Activated effector memory CD4-positive, alpha-beta T cell treated with anti-CD3 and anti-CD28 coated beads, Interleukin-2, amount 50 U/mL, for 16 hours (primary cell): Measurements from ENCODE around the gene IL34.

ENCODE experiments used
- DNase-seq: peaks from one replicate; pipeline ENCODE4 v3.0.0-alpha.2; 2020

The IL34 gene

GRCh38 chr16:70703835-70704381 is 57.5 kb downstream of the IL34 start:
- no peak for DNase-seq

GRCh38 chr16:70704586-70704985 is 58.2 kb downstream of the IL34 start:
- DNase-seq, result no peak

- DNase-seq, result no peak
Measured at GRCh38 chr16:70705056-70705455, 58.7 kb downstream of the IL34 start.

- DNase-seq, result no peak
Measured at GRCh38 chr16:70706948-70707465, 60.6 kb downstream of the IL34 start.

- DNase-seq, result no peak
Measured at GRCh38 chr16:70708366-70709246, 62.2 kb downstream of the IL34 start.

- DNase-seq, result no peak
Measured at GRCh38 chr16:70709457-70709856, 63.1 kb downstream of the IL34 start.

GRCh38 chr16:70709942-70710341 is 63.6 kb downstream of the IL34 start:
- DNase-seq, result no peak
